ENCODE results near the gene TSLP.

GRCh38 chr5:111066261-111066938 is 5.1 kb upstream of the TSLP start:
- TF ChIP-seq TAF1 (IDR thresholded peaks at IDR 0.05; ENCODE audit: borderline replicate concordance, low read depth, low read length) (no peak), POLR2A (IDR thresholded peaks at IDR 0.05; ENCODE audit: low read depth, low read length) (no peak)

Measured in GM12892 (cell line).